Ovary (tissue), 3 donors: Measurements from ENCODE around the gene MCOLN2.

Source experiments
- EP300 ChIP-seq: sonication (generic); formaldehyde crosslinking; IDR thresholded peaks from one replicate; pipeline ENCODE4 v1.6.1; 2017; ENCODE audit warnings: antibody characterized with exemption
- POLR2A ChIP-seq: fragments of 450-650 bp; IDR thresholded peaks from one replicate; pipeline ENCODE4 v1.6.1; 2017; ENCODE audit warnings: antibody characterized with exemption, mild to moderate bottlenecking, moderate library complexity
- TF ChIP-seq, protein P1 (sequence below), 3 donors: fragments of 450-650 bp in 2 of 3; fragments of 200-600 bp in 1 of 3; IDR thresholded peaks; one replicate each; pipeline versions ENCODE4 v1.5.1 to v1.8.0; 2016 to 2022; ENCODE audit warnings: antibody characterized with exemption in 3 of 3, mild to moderate bottlenecking in 1 of 3
- donor health status: DM: no; HTN: no; CAD: no.

DNA sequence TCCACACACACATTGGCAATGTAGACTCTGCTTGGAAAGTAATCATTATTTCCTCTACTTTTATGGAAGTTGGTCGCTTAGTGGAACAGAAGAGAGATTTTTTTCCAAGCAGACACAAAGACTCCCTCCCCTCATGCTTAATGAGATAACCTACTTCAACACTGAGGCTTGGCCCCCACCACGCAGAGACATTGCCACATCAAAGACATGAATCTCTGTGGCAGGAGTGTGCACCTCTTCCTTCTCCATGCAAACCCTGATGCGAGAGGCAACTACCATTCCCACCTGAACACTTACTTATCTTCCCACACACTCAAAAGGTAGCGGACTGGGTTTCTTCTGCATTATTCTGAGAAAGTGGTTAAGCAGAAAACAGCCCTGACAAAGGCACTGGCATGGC lies 66.6 kb downstream of the MCOLN2 start:
- TF ChIP-seq, protein P1, sequence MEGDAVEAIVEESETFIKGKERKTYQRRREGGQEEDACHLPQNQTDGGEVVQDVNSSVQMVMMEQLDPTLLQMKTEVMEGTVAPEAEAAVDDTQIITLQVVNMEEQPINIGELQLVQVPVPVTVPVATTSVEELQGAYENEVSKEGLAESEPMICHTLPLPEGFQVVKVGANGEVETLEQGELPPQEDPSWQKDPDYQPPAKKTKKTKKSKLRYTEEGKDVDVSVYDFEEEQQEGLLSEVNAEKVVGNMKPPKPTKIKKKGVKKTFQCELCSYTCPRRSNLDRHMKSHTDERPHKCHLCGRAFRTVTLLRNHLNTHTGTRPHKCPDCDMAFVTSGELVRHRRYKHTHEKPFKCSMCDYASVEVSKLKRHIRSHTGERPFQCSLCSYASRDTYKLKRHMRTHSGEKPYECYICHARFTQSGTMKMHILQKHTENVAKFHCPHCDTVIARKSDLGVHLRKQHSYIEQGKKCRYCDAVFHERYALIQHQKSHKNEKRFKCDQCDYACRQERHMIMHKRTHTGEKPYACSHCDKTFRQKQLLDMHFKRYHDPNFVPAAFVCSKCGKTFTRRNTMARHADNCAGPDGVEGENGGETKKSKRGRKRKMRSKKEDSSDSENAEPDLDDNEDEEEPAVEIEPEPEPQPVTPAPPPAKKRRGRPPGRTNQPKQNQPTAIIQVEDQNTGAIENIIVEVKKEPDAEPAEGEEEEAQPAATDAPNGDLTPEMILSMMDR (IDR thresholded peaks at IDR 0.05) = no peak
- no peak for TF ChIP-seq POLR2A
- TF ChIP-seq EP300 = no peak
